Transverse colon (tissue), 4 donors: ENCODE results near the gene REEP5.

Experiments used
- POLR2AphosphoS5 ChIP-seq, 3 donors: sonication (generic); formaldehyde crosslinking; IDR thresholded peaks; one replicate each; pipeline ENCODE4 v1.6.1; 2016; ENCODE audit warnings: antibody characterized with exemption in 3 of 3
- TF ChIP-seq, protein P1 (sequence below), 5 experiments: fragments of 200-600 bp in 3 of 5; fragments of 450-650 bp in 2 of 5; sonication (generic) in 3 of 5; IDR thresholded peaks; 1 replicate in 2 of 5; 2 replicates in 3 of 5; pipeline ENCODE4 v1.5.1; 2016 to 2017; ENCODE audit warnings: antibody characterized with exemption in 5 of 5, inconsistent platforms in 3 of 5, mild to moderate bottlenecking in 2 of 5, moderate library complexity in 1 of 5

DNA sequence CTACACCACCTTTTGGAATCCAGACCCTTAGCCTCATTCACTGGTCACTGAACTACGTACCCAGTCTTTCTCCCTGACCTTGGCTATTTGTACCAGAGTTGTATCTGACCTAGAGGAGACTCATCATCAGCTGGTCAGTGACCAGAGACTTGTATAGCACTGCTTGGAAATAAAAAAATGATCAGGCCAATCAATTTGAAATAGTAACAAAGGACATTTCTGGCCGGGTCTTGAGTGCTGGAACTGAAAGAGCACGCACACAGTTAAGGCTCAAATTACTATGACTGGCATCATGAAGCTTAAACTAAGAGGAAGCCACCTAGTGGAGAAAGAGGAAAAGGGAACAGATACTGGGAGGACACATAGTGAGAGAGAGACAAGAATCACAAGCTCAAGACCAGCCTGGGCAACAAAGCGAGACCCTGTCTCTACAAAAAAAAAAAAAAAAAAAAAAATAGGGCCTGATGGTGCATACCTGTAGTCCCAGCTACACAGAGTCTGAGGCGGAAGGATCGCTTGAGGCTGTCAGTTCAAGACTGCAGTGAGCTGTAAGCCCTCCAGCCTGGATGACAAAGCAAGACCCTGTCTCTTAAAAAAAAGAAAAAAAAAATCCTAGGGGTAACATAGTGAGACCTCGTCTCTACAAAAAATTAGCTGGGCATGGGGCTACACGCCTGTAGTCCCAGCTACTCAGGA lies 73.8 kb downstream of the REEP5 start:
- TF ChIP-seq POLR2AphosphoS5 (IDR thresholded peaks at IDR 0.05): no peak
- TF ChIP-seq, protein P1, sequence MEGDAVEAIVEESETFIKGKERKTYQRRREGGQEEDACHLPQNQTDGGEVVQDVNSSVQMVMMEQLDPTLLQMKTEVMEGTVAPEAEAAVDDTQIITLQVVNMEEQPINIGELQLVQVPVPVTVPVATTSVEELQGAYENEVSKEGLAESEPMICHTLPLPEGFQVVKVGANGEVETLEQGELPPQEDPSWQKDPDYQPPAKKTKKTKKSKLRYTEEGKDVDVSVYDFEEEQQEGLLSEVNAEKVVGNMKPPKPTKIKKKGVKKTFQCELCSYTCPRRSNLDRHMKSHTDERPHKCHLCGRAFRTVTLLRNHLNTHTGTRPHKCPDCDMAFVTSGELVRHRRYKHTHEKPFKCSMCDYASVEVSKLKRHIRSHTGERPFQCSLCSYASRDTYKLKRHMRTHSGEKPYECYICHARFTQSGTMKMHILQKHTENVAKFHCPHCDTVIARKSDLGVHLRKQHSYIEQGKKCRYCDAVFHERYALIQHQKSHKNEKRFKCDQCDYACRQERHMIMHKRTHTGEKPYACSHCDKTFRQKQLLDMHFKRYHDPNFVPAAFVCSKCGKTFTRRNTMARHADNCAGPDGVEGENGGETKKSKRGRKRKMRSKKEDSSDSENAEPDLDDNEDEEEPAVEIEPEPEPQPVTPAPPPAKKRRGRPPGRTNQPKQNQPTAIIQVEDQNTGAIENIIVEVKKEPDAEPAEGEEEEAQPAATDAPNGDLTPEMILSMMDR (IDR thresholded peaks at IDR 0.05): peak; percentile 52 to 61 (median 56)
